GM19238 (cell line): Measurements from ENCODE around the gene ASB12.
"Not testable (repeated sequence)": the region's sequence is repeated elsewhere in the genome, so short reads cannot be mapped to it uniquely, and the experiment has no call there.

Experiments used
- DNase-seq: peaks from one replicate; pipeline ENCODE4 v3.0.0; 2011; ENCODE audit warnings: low spot score; ENCODE audit not compliant: insufficient read length

The ASB12 gene, protein sequence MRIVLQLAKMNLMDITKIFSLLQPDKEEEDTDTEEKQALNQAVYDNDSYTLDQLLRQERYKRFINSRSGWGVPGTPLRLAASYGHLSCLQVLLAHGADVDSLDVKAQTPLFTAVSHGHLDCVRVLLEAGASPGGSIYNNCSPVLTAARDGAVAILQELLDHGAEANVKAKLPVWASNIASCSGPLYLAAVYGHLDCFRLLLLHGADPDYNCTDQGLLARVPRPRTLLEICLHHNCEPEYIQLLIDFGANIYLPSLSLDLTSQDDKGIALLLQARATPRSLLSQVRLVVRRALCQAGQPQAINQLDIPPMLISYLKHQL

DNA sequence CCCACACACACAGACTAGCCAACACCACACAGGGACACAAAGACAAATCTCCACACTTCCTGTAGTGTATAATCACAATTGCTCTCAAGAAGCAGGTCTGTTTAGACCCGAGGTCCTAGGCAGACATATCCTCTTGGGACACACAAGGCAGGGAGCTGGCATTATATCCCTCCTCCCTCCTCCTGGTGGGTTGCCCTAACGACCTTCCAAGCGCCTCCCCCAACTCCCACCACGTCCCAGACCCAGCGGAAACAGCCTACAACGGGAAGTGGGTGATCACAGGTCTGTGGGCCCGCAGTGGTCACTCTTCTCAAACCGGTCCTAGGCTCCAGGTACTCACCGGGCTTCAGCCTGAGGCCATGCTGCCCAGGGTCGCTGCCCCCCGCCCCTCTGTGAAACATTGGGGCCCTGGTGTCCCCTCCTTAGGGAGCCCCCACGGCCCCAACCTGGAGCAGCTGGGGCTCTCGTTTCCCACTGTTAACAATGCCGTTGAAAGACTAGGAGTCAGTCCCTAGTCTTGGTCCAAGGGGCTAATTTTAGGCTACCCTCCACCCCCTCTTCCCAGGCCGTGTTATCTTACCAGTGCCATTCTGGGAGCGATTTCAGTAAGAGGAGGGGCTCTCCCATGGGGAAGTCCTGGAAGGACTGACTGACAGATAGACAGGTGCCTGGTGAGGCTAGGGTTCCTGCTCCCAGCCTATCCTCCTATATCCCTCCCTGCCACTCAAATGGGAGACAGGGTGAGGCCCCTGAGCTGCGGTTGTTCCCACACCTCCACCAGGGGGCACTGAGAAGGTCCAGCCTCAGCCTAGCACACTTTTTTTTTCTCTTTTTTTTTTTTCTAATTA lies at the start of gene ASB12:
Gene ASB12 (minus strand): TSS at position 485 of the 848 bp plus-strand sequence. CDS start 4,957 bp downstream, outside the sequence.
- no peak for DNase-seq

DNA sequence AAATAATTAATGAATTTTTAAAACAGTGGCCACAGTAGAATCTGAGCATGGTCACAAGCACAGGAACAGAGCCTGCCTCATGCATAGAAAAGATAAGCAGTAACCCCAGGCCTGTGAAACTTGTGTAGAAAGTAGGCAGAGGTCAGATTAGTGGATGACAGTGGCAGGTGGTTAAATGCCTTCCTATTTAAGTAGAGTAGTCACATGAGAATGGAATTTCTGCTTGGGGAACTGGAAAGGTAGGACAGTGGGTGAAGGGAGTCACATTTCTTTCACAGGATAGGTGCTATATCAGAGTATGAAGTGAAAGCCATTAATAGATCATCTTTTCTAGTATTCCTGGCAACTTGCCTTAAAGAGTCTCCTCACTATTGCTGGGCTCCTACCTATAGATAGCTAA lies 34.9 kb upstream of the ASB12 start:
- DNase-seq = no peak

DNA sequence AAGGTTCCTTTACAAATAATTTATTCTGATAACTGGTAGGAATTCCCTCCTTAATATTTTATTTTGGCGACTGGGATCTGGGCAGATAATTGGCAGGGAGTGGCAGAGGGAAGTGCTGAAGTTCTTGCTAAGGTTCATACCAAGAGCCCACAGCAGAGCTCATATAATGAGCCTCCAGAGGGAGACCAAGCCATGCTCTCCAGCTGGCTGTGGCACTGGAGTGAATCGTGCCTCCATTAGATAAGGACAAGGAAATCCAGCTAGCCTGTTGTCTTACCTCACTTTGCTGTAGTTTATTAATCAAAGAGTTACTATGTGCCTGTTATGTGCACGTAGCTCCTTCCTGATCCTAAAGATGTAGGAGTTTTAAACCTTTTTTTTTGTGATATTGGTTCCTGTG lies 1.3 kb downstream of the ASB12 start:
- no peak for DNase-seq

DNA sequence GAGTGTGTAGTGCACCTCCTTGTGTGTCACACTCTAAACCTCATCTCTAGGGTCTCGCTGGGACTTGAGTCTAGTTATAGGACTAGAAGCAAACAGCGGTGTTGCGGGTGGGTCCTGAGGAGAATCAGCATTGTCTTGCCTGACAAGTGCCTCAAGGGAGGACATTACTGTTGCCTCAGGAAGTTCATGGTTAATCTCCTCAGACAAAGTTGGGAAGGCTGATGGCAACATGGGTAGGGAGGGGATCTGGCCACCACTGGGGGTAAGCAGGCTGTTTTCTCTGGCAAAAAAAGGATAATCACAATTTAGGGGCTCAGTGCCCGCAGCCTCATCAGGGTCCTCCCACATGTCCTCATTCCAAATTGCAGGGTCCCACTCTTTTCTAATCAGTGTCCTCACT lies 12.4 kb downstream of the ASB12 start:
- no peak for DNase-seq

DNA sequence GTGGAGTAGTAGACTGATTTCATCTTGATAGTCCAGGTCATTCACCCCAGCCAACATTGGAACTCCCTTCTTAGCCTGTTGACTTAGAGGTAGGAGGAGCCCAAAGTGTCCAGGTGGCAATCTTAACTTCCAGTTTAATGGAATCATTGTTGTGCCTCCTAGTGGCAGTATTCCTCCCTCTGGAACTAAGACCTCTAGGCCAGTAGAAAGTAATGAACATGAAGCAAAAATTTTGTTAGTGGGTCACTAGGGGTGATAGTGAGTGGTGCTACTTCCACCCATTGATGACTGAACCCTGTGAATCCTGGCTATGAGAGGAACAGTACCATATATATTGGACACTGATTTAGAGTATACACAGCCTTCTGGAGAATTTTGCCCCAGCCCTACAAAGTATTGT lies 16.4 kb downstream of the ASB12 start:
- DNase-seq = not testable (repeated sequence)

DNA sequence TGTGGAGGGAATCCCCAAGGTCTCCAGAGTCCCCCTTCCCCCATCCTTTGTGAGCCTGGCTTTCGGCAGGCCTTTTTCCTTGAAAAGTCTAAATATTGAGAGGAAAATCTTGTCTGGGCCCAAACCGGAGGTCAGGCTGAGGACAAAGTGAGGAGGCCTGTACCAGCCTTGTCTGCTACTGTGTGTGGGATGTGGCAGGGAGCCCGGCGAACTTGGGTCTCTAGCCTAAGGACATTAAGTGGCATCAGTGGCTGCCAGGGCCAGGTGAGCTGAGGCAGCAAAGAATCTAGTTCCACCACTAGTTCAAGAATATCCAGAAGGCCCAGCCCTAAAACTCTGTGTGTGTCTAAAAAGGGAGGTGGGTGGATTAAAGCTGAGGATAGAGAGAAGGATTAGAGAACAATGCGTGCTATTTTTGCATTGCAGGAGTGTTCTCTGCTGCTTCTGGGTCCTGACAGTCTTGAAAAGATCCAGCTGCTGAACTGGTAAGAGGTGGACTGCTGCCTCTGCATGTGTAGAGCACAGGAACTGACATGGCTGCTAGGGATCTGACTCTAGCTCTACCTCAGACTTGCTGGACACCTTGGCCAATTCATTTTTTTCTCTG lies 23.7 kb downstream of the ASB12 start:
- DNase-seq = no peak

DNA sequence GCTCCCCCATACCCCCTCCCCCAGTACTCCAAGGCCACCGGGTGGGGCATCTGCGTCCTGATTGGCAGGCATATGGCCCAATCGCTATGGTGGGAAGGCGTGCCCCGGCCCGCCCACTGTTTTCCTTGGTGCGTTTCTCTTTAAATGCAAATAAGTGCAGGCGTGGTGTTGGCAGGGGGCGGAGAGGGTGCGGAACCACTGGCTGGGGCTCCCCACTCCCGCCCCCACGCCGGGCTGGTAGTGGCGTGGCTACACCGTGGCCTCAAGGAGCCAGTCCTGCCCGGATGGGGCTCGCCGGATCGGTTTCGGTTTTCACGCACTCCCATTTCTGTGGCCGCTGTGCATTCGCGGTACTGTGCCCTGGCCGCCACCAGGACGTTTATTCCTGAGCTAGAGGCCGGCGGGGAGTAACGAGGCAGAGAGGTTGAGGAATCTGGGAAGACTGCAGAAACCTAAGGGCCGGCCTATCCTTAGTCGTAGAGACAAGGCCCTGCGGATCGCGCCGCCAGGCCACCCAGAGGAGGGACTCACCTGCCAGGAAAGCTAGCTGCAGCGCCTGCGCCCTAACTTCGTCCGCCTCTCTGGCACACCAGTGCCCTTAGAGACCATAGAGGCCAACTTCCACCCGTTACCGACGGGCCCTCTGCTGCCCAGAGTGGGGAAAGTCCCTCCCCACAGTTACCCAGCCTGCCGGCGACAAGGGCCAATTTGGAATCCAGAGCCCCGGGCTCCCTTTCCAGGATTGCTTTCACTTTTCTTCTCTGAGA lies 24.5 kb downstream of the ASB12 start:
- DNase-seq = peak; percentile 66

DNA sequence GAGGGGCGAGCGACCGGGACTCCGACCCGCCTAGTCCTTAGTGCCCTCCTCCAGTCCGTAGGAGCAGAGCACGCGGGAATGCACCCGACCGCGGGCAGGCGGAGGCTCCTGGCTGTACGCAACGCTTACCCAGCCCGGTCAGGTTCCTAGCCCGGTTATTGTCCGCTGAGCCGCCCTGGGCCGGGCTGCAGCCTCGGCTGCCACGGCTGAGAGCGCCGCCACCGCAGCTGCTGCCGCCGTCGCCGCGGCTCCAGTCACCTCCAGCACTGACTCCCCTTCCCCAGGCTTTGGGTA lies 25.0 kb downstream of the ASB12 start, which contains the start of gene AMER1:
Gene AMER1 (minus strand): TSS at position 268 of the 294 bp plus-strand sequence. CDS start 12,422 bp downstream, outside the sequence.
- DNase-seq = no peak

DNA sequence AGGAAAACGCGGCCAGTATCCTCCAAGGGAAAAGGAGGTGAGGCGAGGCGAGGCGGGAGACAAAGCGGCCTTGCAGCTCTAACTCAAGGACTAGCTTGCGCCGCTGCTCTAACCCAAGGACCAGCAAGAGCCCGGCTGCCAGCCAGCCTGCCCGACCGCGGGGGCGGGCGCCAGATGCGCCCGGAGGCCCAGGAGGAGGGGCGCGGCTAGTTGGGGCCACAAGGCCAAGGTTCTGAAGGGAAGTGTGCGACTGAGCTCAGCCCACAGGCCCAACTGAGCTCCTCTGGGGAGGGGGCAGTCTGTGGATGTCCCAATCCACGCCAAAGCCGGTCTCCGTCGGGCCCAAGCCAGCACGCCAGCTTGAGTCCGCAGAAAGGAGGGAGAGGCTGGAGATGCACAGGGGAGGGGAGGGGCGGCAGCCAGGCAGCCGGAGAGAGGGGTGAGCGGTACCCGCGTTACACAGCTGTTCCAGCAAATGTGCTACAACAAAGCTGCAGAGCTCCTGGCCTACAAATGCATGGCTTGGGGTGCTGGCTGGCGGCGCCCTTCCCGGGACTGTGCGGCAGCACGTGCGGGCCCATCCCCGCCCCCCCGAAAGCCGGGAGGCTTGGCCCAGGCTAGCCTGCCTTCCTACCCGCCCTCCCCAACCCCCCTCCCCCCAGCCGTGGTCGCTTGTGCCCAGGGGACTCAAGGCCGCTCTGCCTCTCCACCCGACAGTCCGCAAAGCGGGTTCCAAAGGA lies 25.5 kb downstream of the ASB12 start:
- peak; percentile 18 for DNase-seq

DNA sequence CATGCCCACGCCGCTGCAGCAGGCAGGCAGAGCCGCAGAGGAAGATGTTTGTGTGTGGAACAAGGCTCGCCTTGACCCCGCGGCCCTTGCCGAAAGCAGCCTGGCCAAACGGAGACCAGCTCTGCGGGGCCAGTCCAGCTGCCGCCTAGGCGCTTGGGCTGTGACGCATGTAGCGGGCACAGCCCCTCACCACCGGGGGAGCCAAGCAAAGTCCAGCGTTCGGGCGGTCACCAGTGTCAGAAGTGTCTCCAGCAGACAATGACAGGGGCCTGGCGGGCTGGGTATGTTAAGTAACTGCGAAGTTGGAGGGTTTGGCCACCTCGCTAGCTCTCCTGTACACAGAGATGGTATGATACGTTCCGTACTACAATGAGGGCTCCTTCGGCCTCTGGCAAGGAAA lies 26.2 kb downstream of the ASB12 start:
- no peak for DNase-seq

DNA sequence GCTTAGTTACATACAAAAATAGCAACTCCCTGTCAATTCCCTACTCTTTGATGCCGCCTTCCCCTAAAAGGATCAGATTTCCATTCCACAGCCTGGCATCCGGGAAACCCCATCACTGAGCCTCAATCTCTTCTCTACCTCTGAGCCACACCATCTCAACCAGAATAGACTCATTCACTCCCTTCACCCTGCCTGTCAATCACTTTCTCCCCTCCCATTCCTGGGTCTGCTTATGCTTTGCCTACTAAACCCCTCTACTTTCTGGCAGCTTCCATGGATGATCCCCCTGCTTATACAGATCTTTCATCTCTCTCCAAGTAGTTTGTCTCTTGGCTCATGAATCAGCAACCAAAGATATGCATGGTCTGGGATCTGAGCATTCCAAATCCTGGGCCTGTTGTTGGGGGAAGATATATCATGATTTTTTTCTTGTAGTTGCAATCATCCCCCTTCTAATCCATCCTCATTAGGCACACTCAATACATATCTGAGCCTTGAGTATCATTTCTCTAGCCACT lies 27.5 kb downstream of the ASB12 start:
- no peak for DNase-seq

DNA sequence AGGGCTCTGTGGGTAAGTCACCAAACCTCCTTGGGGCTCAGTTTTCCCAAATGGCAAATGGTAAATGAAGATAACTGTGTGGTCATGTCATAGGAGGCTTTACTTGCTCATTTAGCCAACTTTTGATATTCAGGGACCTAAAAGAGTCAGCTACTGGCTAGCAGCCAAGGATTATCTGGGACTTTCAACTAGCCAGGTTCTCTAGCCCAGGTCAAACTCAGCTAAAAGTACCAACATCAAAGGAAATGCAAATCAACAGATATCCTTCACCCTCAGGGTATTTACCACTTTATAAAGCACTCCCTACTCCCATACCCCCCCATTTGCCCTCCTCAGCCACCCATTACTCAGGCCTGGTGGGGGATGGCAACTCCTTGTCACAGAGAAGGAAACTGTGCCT lies 32.4 kb downstream of the ASB12 start:
- no peak for DNase-seq

DNA sequence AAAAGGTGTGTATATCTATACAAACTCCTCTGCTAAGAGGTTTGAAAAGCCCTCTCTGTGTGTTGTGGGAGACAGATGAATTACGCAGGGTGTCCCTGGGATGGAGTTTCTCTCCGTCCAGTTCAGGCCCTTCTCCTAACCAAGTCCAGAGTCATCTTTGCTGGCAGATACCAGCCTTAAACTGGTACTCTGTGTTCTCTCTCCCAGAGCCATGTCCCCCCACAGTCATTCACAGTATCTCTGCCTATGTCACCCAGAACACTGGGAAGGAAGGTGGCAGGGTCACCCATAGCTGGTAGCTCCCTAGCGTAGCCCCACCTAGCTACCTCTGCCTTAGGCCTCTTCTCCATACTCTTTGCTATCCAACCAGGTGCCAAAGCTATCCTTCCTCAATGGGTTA lies 33.8 kb downstream of the ASB12 start:
- DNase-seq = no peak

DNA sequence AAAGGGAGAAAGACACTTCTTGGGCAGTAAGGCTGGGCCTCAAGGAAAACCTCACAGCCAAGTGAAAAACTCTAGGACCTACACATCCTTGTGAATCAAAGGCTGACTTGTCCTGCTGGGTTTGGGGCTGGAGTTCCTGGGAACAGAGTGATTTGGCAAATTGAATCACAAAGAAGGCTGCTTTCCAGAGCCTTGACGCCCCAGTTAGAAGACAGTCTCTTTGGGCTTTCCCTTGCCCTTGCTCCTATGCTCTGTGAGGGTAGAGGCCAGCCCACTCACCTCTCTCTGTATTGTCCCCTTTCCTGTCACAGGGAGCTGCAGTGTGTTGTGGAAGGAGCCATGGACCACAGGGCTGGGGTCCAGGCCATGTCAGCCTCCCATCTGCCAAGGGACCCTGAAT lies 34.5 kb downstream of the ASB12 start:
- DNase-seq = no peak

DNA sequence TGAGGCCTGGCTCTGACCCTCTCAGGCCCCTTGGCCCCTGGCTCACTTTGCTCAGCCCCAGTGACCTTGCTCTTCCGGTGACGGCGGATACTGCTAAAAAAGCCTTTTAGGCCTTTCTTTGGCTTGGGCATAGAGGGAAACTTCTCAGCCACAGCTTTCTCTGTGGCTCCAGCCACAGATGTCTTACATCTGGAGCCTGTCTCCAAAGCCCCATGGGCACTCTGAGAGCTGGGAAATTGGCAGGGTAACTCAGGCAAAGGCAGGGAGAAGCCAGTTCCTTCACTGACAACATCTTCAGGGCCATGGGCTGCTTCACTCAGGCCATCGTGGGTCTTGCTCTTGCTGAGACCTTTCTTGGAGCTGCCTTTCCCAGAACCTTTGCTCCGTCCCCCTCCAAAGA lies 37.7 kb downstream of the ASB12 start:
- DNase-seq = no peak

DNA sequence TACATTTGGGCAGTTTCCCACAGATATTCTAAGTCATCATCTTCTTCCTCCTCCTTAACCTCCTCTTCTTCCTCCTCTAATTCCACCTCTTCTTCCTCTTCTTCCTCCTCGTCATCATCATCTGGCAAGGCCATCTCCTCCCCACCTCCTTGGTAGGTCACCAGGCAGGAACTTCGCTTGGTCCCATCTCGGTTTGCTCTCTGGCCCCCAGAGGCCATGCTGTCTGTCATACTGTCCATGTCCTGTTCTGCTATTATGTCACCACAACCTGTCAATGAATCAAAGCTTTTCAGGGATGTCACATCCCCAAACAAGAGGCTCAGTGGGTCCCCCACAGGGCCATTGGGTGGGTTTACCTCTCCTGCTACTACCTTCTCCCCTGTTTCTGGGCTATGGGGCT lies 38.4 kb downstream of the ASB12 start:
- DNase-seq = no peak

DNA sequence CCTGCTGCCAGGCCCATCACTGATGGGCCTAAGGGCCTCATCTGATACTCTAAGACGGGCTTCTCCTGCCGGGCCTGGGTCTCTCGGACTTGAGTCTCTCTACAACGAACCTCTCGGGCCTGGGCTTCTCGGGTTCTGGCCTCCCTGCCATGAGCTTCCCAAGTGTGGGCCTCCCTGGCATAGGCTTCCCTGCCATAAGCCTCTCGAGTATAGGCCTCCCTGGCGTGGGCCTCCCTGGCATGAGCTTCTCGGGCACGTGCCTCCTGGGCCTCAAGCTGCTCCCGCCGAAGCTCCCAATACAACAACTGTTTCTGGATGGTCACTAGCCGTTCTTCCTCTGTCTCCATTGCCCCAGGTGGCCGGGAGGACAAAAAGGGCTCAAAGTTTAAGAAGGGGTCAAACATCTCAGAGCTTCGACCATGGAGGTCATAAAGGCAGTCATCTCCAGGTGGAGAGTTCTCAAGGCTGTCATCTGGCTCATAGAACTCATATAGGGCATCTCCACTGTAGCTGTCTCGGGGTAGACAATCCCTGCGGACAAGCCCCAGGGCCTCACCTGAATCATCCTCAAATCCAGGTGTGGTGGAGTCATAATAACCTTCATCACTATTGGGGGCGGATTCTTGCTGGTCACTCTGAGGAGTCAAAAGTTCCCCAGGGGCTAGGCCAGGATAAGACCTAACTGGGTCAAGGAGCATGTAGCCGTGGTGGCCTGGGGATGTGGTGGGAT lies 39.0 kb downstream of the ASB12 start:
- no peak for DNase-seq

DNA sequence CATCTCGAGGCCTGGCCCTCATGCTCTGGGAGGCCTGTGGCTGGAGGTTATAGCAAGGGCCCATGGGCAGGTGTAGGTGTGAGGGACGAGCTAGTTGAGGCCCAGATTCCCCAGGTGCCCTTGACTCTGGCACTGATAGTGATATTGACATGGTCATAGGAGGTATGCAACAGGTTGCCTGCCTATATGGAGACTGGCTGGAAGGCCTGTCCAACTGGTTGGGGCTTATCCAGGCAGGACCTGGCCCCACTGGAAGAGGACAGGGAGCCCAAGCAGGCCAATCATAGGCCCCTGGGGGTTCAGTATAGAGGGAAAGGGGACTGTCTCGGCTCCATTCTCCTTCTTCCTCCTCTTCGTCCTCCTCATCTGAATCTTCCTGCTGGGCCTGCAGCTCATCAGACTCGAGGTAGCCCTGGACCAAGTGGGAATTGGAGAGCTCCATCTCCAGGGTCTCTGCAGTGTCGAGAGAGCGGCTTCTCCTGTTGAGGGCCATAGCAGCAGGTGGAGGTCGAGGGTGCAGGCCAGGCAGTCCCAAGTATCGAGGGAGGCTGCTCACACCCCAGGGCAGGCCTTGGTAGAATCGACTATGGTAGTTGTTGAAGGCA lies 40.2 kb downstream of the ASB12 start:
- DNase-seq = no peak

DNA sequence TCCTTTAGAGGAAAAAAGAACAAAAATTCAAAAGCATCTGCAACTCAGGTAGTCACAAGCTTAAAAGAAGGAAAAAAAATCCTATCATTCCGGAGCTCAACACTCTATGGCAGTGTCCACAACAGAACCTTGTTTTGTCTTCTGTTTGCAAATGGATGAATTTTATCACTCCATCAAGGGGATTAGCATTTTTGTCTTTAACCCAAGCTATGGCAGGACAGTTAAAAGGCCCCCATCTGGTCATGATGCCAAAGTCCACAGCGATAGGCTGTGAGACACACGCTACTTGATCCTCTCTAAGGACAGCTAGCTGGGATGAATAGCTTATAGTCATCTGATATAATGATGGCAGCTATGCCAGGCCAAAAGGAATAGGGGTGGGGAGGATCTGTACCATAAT lies 41.5 kb downstream of the ASB12 start:
- DNase-seq = no peak

DNA sequence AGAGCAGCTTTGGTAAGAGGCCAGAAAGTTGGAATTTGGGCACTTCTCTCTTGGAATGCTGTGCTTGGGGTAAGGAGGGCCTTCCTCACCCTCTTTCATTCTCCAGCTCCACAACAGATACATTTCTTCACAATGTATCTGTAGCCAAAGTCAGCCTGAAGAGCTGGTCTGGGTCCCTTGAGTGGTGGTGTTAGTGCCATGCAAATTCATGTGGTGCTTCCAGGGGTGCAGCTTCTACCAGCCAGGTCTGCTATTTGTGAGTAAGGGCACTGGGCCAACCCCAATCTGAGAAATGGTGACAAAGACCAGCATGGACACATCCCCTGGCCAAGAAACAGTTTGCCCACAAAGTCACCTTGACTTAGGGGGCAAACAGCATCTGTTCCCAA lies 42.7 kb downstream of the ASB12 start:
- DNase-seq = no peak
